ENCODE data around the gene CADPS.

DNA sequence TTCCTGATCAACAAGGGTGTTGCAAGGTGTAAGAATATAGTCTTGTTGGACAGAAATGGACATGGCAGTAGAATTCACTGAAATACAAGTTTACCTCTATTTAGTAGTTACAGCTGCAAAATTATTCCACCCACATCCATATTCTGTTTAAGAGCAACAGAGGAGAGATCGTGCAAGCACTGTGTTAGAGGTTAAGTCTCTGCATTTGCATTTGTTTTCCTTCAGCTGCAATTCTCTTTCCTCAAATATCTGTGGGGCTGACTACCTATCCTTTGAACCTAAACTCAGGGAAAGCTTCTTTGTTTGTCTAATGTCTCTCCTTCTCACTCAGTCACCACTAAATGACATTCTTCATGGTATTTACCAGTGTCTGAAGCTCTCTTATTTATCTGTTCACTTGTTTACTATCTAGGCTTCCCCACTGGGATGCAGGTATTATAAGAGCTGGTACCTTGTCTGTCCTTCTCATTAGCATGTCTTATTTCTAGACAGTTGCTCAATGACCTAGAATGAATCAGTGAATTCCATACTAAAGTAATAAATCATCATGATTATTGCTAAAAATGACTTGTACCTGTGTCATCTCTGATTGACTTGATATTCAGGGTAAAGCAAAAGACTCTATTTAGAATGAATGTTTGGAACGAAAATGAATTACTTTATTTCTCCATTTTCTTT lies 326.5 kb downstream of the CADPS start:
- TF ChIP-seq, protein P1, sequence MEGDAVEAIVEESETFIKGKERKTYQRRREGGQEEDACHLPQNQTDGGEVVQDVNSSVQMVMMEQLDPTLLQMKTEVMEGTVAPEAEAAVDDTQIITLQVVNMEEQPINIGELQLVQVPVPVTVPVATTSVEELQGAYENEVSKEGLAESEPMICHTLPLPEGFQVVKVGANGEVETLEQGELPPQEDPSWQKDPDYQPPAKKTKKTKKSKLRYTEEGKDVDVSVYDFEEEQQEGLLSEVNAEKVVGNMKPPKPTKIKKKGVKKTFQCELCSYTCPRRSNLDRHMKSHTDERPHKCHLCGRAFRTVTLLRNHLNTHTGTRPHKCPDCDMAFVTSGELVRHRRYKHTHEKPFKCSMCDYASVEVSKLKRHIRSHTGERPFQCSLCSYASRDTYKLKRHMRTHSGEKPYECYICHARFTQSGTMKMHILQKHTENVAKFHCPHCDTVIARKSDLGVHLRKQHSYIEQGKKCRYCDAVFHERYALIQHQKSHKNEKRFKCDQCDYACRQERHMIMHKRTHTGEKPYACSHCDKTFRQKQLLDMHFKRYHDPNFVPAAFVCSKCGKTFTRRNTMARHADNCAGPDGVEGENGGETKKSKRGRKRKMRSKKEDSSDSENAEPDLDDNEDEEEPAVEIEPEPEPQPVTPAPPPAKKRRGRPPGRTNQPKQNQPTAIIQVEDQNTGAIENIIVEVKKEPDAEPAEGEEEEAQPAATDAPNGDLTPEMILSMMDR (IDR thresholded peaks at IDR 0.05): no peak
- TF ChIP-seq POLR2AphosphoS5 (IDR thresholded peaks at IDR 0.05) (no peak), POLR2A (IDR thresholded peaks at IDR 0.05; ENCODE audit: low read depth) (no peak), EP300 (IDR thresholded peaks at IDR 0.05) (no peak)
